NCI-H2196 treated with DMSO at 0.1 percent for 48 hours (cell line): Measurements from ENCODE around the gene GPR132.

Experiments used
- DNase-seq: peaks from one replicate; lab custom pipeline; 2025; ENCODE audit not compliant: unreplicated experiment; lab: John Stamatoyannopoulos, UW

Gene GPR132

GRCh38 chr14:105005929-105006830 is 59.0 kb downstream of the GPR132 start:
- DNase-seq = no peak

- DNase-seq = no peak
Observed at GRCh38 chr14:105005329-105005928, 59.8 kb downstream of the GPR132 start.
